T-helper 9 cell (primary cell): ENCODE measurements around the gene MPND.
A peak's percentile ranks its signal among the peaks of the same experiment; 100 is the strongest.
"Not testable (repeated sequence)": the region's sequence is repeated elsewhere in the genome, so short reads cannot be mapped to it uniquely, and the experiment has no call there.

Experiments
- DNase-seq: peaks from one replicate; pipeline ENCODE4 v3.0.0-alpha.2; 2020

MPND gene

DNA sequence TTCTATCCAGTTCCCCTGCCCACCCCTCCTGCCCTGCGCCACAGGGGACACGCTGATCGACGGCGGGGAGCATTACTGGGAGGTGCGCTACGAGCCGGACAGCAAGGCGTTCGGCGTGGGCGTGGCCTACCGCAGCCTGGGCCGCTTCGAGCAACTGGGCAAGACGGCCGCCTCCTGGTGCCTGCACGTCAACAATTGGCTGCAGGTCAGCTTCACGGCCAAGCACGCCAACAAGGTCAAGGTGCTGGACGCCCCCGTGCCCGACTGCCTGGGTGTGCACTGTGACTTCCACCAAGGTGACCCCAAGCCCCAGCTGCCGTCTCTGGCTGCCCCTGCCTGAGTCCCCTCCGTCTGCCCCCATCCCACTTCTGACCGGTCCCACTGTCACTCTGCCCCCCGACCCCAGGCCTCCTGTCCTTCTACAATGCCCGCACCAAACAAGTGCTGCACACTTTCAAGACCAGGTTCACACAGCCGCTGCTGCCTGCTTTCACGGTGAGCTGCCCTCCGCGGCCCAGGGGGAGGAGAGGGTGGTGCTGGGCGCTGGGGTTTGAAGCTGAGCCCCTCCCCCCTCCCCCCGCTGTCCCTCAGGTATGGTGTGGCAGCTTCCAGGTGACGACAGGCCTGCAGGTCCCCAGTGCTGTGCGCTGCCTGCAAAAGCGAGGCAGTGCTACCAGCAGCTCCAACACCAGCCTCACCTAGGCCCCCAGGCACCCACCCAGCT lies 20.3 kb upstream of the MPND start:
- no peak for DNase-seq

DNA sequence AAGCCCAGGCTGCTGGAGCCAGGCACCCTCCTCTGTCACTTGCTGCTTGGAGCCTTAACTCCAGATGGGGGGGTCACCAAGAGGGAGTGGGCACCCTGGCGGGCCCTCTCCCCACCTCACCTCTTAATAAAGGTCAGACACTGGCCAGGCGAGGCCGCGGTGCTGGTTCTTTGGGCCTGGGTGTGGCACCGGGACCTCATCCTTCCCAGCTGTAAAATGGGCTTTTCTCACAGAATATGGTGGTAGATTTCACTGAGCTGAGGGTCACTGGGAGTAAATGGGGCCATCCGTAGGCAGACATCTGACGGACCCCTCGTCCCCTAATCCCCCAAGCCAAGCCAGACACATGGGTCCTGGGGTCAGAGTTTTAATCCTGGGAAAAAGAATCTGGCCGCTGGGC lies 19.7 kb upstream of the MPND start:
- no peak for DNase-seq

DNA sequence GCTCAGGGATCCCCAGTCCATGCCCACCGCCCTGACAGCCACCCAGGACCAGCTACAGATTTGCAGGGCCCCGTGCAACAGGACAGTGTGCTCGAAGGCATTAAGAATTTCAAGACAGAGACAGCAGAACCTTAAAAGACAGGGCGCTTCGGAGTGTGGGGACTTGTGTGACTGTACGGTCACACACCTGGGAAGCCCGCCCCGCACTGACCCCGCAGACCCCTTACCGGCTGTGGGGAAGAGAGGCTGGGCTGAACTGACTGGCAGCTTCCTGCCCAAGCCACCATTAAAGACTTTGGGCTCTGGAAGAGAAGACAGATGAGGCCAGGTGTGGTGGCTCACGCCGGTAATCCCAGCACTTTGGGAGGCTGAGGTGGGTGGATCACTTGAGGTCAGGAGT lies 19.1 kb upstream of the MPND start:
- no peak for DNase-seq

DNA sequence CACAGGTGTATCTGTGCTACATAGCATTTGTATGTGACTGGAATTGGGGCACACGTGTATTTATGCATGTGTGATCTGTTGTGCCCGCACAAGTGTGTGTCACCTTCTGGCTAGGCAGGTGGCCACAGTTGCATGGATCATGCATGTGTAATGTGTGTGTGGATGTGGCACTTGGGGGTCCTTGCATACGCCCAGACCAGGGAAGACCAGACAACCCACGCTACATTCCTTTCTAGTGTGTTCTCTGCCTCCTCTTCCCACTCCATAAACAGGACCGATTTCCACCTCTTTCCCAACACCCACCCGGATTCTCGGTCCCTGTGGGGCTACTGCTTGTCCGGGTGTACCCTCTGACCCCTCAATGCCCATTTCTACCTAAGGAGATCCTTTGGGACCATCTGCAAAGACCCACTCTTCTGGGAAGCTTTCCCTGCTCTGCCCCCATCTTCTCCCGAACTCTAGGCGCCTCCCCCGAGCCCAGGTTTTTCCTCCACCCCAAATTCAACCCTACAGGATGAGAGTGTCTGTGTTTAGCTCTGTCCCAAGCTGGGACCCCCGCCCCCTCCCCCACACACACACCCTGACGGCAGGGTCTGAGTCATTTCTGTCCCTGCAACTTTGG lies 17.0 kb upstream of the MPND start:
- DNase-seq: no peak

DNA sequence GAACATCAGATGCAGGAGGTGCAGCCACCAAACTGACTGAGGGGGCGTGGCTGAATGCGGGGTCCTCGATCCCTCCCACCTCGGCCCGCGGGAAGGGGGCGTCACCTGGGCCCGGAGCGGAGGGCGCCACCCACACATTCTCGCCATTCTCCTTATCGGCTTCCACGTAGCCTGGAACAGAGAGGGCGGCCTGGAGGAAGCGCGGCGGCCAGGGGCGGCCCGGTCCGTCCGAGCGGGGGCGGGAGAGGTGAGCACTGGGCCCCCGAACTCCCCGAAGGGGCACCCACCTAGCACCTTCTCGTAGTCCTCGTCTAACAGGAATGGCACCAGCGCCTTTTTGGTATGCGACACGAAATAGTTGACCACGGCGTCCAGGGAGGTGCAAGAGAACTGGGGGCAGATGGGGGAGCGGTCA lies 16.5 kb upstream of the MPND start:
- no peak for DNase-seq

DNA sequence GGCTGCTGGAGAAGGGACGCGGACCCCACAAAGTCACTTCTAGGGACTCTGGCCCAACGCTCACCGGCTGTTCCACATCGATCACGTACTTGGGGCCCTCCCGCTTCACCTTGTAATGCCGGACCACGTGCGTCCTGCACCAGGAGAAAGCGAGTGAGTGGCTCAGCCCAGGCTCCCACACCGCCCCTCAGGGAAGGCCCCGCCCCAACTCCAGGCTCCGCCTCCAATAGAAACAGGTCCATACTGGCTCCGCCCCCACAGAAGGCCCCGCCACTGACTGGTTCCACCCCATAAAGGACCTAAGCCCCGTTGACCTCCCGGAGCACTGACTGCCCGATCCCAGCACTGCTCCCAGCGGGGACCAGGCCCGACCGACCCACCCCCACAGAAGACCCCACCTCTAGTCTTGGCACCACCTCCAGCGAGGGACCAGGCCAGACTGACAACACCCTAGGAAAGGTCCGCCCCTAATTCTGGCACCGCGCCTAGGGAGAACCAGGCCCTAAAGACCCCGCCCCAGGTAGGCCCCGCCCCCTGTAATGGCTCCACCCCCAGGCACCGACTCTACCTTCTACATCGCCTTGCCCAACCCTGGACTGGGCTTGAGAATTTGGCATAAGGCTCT lies 16.0 kb upstream of the MPND start:
- DNase-seq: peak; percentile 54

DNA sequence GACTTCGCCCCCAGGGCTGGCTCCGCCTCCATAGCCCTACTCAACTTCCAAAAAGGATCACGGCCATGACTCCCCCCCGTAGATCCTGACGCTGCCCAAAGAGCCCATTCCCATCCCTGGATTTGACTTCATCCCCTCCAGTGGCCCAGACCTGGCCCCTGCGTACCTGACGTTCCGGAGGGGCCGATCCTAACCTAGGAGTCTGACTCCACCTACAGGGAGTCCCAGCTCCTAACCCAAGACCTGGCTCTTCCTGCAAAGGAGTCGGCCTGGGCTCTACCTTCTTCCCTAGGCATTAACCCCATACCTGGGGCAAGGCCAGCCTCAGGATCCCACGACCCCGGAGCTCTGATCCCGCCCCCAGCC lies 15.5 kb upstream of the MPND start:
- DNase-seq: no peak

DNA sequence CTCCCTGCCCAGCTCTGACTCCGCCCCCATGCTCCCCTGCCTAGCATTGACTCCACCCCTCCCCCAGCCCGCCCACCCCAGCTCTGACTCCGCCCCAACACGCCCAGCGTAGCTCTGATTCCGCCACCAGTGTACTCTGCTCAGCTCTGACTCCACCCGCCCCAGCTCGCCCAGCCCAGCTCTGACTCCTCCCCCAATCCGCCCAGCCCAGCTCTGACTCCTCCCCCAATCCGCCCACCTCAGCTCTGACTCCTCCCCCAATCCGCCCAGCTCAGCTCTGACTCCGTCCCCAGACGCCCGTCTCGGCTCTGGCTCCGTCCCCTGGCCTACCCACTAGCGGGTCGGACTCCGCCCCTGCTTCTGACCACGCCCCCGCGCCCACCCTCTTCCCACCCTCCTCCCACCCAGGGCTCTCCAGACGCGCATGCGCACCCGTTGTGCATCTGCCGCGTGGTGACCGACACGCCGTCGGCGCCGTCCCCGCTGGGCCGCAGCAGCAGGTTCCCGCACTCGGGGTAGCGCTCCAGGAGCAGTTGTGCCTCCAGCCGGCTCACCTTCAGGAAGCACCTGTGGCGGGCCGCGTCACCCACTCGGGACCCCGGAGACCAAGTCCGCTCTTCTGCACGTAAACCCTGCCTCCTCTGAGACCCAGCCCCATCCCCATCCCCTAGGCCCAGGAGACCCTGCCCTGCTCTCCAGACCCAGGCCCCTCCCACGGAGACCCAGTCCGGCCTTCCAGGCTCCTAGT lies 14.9 kb upstream of the MPND start:
- peak; percentile 95 for DNase-seq

DNA sequence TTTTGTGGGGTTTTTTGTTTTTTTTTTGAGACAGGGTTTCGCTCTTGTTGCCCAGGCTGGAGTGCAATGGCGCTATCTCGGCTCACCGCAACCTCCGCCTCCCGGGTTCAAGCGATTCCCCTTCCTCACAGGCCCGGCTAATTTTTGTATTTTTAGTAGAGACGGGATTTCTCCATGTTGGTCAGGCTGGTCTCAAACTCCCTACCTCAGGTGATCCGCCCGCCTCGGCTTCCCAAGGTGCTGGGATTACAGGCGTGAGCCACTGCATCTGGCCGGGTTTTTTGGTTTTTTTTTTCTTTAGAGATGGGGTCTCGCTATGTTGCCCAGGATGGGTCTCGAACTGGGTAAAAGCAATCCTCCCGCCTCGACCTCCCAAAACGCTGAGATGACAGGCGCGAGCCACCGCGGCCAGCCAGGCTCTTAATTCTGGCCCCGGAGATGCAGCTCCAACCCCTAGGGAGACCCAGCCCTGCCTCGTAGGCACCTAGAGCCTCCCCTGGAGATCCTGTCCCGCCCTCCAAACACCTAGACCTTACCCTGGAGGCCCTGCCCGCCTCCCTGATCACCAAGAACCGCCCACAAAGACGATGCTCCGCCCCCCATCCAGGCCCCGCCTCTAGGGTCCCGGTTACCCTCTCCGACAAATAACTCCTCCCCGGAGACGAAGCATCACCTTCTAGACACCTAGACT lies 14.2 kb upstream of the MPND start:
- not testable (repeated sequence) for DNase-seq

DNA sequence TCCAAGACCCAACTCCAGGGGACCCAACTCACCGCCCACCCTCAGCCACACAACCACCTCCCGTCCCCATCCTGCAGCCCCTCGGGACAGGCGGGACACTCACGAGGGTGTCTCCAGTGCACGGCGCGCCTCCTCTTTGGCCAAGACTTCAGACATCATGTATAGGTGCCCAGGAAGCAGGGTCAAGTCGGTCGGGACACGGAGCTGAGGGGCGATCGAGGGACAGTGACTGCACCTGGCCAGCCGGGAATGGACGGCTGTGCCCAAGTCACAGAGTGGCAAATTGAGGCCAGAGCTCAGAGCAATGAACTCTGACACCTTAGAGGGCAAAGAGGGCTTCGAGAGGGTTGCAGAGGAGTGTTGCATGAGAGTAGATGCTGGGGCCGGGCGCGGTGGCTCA lies 13.5 kb upstream of the MPND start:
- DNase-seq: no peak

DNA sequence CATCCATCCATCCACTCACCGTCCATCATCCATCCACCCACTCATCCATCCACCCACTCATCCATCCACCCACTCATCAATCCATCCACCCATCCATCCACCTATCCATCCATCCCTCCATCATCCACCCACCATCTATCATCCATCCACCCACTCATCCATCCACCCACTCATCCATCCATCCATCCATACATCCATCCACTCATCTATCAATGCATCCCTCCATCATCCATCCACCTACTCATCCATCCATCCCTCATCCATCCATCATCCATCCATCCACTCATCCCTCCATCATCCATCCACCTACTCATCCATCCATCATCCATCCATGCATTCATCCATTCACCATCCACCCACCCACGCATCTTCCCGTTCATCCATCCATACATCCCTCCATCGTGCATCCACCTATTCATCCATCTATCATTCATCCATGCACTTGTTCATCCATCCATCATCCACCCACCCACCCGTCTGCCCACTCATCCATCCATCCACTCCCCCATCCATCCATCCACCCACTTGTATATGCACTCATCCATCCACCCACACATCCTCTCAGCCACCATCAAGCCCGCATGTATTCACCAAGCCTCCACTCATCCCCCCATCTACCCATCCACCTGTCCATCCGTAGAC lies 8.3 kb upstream of the MPND start:
- no peak for DNase-seq

DNA sequence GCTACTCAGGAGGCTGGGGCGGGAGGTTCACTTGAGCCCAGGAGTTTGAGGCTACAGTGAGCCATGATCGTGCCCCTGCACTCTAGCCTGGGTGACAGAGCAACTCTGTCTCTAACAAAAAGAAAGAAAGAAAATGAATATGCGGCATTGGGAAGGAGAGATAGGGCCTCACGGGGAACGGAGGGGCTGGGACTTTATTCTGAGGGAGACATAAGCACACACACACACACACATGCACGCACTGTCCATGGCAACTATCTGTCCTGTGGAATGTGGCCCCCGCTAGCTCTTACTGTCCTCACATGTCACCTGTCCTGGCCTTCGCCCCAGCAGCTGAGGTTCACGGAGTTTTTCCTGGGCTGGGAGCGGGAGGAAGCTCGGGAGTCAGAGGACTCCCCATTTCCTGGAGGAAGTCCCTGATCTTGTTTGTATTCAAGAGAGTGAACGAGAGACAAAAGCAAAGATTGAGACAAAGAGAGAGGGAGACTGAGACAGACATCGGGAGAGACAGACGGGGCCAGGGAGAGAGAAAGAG lies 5.4 kb upstream of the MPND start:
- no peak for DNase-seq

DNA sequence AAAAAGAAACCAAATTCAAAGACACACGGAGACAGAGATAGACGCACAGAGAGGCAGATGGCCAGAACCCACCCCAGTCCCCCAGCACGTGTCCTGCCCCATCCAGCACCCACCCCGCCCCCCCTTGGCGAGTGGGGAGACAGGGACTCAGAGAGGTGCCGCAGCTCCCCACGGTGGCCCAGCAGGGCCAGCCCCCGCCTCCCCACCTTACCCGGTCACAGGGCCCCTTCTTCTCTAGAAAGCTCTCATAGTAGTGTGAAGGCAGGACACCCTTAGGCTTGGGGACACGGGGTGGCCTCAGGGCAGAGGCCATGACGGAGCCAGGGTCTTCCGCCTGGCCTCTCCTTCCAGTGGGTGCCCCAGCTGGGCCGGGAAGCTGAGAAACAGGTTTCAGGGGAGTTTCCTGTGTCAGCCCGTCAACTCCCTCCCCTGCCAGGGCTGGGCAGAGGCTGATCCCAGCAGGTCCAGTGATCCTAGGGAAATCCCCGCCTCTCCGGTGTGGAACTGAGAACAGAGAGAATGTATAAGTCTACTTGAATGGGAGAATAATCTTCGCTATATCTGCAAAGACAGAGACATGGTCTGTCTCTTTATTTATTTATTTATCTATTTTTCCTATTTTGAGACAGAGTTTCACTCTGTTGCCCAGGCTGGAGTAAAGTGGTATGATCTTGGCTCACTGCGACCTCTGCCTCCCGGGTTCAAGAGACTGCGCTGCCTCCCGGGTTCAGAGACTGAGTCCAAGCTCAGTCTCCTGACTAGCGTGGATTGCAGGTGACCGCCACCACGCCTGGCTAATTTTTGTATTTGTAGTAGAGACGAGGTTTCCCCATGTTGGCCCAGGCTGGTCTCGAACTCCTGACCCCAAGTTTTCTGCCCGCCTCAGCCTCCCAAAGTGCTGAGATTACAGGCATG lies 4.7 kb upstream of the MPND start, which contains the start of gene STAP2:
Gene STAP2, minus strand, starts transcription at position 387 of the 915 bp plus-strand sequence. Its CDS starts 74 bp downstream, at position 313.
- no peak for DNase-seq

DNA sequence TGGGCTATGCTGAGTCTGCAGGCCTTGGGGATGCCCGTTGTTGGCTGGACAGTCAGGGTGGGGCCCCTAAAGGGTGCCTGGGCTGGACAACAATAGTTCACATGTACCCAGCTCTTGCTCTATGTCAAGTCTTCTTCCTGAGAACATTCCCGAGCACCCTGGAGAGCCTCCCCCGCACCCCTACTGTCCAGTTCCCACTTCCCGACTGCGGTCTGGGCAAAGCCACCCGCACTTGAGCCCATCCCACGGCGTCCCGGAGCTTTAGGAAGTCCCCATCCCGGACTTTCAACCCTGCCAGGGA lies 1.1 kb upstream of the MPND start:
- no peak for DNase-seq

DNA sequence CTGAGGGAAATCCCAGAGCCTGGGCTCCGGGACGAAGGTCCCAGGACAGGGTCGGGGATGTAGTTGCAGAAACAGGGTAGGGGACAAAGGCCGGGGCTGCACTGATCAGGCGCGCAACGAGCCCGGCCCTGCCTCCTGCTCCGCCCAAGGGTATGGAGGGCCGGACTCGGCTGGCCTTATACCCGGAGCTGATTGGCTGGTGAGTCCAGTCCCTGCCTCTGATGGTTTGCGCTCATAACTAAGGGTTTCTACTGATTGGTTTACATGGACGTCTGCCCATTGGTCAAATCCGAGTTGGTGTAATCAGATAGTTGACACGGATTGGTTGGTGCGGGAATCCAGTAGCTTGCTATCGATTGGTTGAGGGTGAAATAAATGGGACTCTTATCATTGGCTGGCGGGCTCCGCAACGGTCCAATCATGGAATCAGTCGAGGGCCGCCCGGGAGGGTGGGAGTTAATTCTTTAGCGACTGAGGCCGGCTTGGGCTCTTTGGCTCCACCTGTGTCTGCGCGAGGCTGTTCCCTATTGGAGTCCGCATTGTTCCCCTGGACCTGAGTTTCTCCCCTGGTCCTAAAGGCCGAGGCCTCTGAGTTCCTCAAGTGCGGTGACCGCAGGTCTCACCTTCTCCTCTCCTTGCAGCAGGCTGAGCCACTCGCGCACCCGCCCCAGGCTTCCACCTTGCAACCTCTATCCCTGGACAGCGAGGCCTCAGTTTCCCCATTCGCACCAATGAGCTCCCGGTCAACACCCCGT lies 570 bp upstream of the MPND start:
- peak; percentile 78 for DNase-seq

DNA sequence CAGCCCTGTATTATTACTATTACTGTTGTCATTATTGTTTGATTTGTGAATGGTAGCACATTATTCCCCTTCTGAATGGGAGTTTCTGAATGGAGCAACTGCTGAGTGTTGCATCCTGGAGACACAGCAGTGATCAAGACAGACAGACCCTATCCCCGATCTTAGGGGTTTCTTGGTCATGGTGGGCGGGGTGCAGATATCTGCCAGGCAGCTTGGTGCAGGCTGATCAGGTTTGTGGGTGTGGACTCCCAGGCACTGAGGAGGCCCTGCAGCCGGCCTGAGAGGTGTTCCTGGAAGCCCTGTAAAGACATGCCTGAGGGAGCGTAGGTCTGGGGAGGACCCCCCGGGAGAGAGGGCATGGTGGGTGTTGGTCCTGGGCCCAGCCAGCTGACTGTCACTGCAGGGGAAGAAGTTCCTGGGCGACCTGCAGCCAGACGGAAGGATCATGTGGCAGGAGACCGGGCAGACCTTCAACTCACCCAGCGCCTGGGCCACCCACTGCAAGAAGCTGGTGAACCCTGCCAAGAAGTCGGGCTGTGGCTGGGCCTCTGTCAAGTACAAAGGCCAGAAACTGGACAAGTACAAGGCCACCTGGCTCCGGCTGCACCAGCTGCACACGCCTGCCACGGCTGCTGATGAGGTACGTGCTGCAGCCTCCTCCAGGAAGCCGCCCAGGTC lies 2.1 kb downstream of the MPND start:
- DNase-seq: no peak

DNA sequence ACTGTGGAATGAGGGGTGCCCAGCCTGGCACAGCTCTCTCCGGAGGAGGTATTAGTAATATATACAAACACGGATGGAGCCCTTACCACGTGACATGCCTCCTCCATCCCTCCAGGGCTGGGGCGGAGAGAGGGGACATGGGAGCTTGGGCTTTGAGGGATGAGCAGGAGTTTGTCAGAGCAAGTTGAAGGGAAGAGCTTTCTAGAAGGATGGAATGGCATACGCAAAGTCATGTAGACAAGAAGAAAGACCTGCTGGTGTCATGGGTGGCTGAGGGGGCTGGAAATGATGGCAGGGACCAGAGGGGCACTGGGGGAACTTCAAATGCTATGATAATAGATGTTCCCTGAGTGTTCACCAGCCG lies 2.6 kb downstream of the MPND start:
- DNase-seq: no peak

DNA sequence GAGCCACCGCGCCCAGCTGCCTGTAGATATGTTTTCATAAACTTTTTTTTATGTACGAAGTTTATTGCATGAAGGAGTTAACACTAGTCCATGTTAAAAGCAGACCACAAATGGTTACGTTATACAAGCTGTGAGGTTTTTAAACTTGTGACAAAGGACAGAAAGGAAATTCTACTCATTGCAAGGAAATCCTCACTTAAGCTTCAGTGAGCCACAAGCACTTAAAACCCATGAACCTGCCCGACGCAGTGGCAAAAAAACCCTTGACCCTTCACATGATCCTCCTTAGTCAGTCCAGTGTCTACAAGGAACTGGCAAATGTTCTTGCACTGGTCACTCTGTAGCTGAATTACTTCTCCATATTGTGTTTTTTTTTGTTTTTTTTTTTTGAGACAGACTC lies 4.2 kb downstream of the MPND start:
- no peak for DNase-seq

DNA sequence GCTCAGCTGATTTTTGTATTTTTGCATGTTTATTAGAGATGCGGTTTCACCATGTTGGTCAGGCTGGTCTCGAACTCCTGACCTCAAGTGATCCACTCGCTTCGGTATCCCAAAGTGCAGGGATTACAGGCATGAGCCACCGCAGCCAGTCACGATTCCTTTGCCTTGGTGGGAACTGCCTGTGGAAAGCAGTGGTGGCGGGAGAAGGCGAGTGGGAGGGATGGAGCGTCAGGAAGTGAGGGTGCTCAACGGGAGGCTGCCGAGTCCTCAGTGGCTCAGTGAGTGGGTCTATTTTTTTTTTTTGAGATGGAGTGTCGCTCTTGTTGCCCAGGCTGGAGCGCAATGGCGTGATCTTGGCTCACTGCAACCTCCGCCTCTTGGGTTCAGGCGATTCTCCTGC lies 5.9 kb downstream of the MPND start:
- DNase-seq: not testable (repeated sequence)

DNA sequence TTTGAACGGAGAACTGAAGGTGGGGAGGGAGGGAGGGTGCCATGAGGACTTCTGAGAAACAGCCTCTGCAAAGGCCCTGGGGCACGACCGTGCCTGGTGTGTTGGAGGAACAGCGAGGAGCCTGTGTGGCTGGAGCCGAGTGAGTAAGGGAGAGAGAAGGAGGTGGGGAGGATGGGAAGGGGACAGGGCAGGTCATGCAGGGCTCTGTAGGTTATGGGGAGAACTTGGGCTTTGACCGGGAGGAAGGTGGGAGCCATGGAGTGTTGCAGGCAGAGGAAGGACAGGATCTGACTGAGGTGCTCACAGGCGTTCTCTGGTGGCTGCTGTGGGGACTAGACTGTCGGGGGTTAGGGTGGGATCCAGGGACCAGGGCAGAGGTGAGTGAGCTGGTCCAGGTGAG lies 6.7 kb downstream of the MPND start:
- no peak for DNase-seq
